ENCODE data around the gene EHBP1L1. TPM values are rescaled to one million over a fixed set of nuclear protein-coding genes. Genes with fewer than 3 reads are reported as not detected.
"Not testable (repeated sequence)": the region's sequence is repeated elsewhere in the genome, so short reads cannot be mapped to it uniquely, and the experiment has no call there.

Gene EHBP1L1
- total and polyA plus RNA-seq, 8 donors: 28.5 to 133 (median 36.0) TPM

DNA sequence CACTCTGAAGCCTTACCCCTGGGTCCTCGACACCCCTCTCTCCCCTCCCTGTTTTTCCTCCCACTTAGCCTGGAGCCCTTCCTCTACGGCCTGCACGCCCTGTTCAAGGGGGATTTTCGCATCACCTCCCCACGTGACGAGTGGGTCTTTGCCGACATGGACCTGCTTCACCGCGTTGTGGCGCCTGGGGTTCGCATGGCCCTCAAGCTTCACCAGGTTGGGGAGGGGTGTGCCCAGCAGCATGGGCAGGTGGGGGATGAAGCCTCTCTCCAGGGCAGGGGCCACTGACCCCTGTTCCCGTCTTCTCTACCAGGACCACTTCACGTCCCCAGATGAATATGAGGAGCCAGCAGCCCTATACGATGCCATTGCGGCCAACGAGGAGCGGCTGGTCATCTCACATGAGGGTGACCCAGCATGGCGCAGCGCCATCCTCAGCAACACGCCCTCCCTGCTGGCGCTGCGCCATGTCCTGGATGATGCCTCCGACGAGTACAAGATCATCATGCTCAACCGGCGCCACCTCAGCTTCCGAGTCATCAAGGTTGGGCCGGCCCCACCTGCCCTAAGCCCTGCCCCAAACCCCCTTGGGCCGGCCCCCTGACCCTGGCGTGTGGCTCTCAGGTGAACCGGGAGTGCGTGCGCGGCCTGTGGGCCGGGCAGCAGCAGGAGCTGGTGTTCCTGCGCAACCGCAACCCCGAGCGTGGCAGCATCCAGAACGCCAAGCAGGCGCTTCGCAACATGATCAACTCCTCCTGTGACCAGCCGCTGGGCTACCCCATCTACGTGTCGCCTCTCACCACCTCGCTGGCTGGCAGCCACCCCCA is 59.3 kb downstream of the EHBP1L1 start:
- intact Hi-C loops (cut with DNase I): no loop called here
- ATAC-seq (no peak), DNase-seq (no peak)
- Histone ChIP-seq H3K27me3 (no peaks in the 10 kb centered on the region), H3K9me3 (no peaks in the 10 kb centered on the region), H3K4me3 (no peak overlapping the region), H3K36me3 (peaks cover 0 to 72% of the 10 kb centered on the region in 2 donors), H3K4me1 (peaks cover 11 to 31% of the 10 kb centered on the region in 2 donors), H3K27ac (no peak overlapping the region)
- TF ChIP-seq, protein P1, sequence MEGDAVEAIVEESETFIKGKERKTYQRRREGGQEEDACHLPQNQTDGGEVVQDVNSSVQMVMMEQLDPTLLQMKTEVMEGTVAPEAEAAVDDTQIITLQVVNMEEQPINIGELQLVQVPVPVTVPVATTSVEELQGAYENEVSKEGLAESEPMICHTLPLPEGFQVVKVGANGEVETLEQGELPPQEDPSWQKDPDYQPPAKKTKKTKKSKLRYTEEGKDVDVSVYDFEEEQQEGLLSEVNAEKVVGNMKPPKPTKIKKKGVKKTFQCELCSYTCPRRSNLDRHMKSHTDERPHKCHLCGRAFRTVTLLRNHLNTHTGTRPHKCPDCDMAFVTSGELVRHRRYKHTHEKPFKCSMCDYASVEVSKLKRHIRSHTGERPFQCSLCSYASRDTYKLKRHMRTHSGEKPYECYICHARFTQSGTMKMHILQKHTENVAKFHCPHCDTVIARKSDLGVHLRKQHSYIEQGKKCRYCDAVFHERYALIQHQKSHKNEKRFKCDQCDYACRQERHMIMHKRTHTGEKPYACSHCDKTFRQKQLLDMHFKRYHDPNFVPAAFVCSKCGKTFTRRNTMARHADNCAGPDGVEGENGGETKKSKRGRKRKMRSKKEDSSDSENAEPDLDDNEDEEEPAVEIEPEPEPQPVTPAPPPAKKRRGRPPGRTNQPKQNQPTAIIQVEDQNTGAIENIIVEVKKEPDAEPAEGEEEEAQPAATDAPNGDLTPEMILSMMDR (IDR thresholded peaks at IDR 0.05): no peak

DNA sequence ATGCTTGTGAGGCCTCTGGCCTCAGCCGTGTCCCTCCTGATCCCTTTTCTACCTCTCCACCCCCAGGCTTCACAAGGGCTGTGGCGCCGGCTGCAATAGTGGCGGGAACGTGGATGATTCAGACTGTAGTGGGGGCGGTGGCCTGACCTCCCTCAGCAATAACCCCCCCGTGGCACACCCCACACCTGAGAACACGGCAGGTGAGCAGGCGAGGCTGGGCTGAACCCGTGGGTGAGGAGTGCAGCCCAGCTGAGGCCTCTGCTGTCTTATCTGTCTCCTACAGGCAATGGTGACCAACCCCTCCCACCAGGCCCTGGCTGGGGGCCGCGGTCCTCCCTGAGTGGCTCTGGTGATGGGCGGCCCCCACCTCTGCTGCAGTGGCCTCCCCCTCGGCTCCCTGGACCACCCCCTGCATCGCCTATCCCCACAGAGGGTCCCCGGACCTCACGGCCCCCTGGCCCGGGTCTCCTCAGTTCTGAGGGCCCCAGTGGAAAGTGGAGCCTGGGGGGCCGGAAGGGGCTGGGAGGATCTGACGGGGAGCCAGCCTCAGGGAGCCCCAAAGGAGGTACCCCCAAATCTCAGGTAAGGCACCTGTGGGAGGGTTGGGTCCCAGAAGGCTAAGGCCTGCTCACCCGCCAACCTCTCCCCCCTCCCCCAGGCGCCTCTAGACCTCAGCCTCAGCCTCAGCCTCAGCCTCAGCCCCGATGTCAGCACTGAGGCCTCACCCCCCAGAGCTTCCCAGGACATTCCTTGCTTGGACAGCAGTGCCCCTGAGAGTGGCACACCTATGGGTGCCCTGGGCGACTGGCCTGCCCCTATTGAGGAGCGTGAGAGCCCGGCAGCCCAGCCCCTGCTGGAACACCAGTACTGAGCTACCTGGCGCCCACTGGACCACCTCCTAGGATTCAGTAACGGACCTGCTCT is 60.5 kb downstream of the EHBP1L1 start:
- peak in 1 of 4 donors; percentile 73 for DNase-seq
- no peak for ATAC-seq
- TF ChIP-seq, protein P1 (IDR thresholded peaks at IDR 0.05): no peak
- Histone ChIP-seq H3K27me3 (no peaks in the 10 kb centered on the region), H3K4me3 (no peak overlapping the region), H3K27ac (peak overlapping the region in 1 of 2 donors; percentile 92), H3K4me1 (peaks cover 11 to 43% of the 10 kb centered on the region in 2 donors), H3K36me3 (peaks cover 0 to 64% of the 10 kb centered on the region in 2 donors), H3K9me3 (no peaks in the 10 kb centered on the region)
- intact Hi-C loops (cut with DNase I): no loop called here

DNA sequence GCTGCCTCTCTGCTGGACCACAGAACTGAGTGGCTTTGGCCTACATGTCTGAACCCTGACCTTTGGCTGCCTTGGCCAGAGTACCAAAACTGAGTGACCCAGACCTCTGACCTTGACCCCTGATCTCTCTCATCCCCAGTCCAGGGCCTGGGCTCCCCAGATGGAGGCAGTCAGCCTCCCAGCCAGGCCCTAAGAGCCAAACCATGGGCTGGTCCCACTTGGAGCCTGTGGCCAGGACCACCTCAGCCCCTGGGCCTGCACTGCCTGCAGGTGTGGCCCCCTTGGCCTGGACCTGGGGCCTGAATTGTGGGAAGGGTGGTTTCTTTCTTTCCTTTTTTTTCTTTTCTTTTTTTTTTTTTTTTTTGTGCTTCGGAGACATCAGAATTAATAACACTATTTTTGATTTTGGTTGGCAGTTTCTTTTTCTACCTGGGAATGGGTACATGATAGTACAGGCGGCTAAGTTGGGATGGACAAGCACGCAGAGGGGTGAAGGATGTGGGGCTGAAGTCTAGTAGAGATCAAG is 61.2 kb downstream of the EHBP1L1 start:
- peak overlapping the region; percentile 84 to 92 for H3K27ac ChIP-seq
- H3K36me3 ChIP-seq: peaks cover 0 to 60% of the 10 kb centered on the region in 2 donors
- DNase-seq (no peak), ATAC-seq (no peak)
- H3K9me3 ChIP-seq: no peaks in the 10 kb centered on the region
- TF ChIP-seq, protein P1 (IDR thresholded peaks at IDR 0.05): no peak
- H3K4me1 ChIP-seq: peaks cover 11 to 51% of the 10 kb centered on the region in 2 donors
- no peak overlapping the region for H3K4me3 ChIP-seq
- intact Hi-C loops (cut with DNase I): no loop called here
- H3K27me3 ChIP-seq: no peaks in the 10 kb centered on the region

DNA sequence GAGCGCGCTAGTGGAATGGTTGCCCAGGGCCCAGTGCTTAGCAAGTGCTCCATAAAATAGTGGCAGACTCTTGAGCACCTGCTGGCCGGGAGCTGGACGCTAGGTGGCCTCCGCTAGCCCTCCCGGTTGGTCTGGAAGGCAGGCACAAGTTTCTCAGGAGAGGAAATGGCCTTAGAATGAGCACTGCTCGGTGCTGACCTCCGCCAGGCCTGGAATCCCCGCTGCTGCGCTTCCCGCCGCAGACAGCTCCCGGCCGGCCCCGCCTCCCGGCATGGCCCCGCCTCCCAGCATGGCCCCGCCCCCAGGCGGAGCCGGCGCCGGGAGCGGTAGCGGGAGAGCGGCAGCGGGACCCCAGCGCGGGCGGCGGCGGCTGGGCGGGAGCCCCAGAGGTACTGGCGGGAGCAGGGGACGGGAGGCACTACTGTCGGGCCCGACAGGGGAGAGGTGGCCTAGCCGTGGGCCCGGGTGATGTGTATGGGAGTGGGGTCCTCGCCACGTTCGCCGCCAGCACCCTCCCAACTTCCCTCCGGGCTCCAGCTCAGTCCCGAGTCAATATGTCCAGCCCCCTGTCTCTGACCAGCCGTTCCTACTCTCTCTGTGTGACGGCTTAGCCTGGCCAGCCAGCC is 62.1 kb downstream of the EHBP1L1 start, which contains the start of gene SIPA1:
Gene SIPA1, plus strand, starts transcription at position 308 of the 626 bp plus-strand sequence. CDS start 2,821 bp downstream, outside the sequence.
- peaks cover 0 to 60% of the 10 kb centered on the region in 2 donors for H3K36me3 ChIP-seq
- intact Hi-C loops (cut with DNase I): no loop called here
- no peaks in the 10 kb centered on the region for H3K27me3 ChIP-seq
- peak within 1 kb of the TSS; percentile 84 to 92 for H3K27ac ChIP-seq
- DNase-seq (peak; percentile 67 to 96 (median 82)), ATAC-seq (peak; percentile 93)
- peaks cover 11 to 59% of the 10 kb centered on the region in 2 donors for H3K4me1 ChIP-seq
- TF ChIP-seq, protein P1 (IDR thresholded peaks at IDR 0.05): no peak
- H3K9me3 ChIP-seq: no peaks in the 10 kb centered on the region
- H3K4me3 ChIP-seq: peak within 1 kb of the TSS; percentile 74 to 80

DNA sequence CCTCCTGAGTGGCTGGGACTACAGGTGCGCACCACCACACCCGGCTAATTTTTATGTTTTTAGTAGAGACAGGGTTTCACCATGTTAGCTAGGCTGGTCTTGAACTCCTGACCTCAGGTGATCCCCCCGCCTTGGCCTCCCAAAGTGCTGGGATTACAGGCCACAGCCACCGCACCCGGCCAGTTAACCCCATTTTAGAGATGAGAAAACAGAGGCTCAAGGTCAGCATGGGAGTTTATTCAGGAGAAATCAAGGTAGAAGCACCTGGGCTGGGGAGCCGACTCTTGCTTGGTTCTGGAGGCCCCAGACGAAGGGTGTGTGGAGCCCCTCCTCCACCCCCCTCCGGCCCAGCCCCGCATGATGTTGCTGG is 63.4 kb downstream of the EHBP1L1 start:
- intact Hi-C loops (cut with DNase I); DNase-seq; H3K27me3 ChIP-seq; ATAC-seq; H3K9me3 ChIP-seq: not testable (repeated sequence)
- H3K4me1 ChIP-seq: peaks cover 11 to 62% of the 10 kb centered on the region in 2 donors
- H3K27ac ChIP-seq: peak overlapping the region; percentile 84 to 92
- H3K4me3 ChIP-seq: peak overlapping the region; percentile 74 to 80
- H3K36me3 ChIP-seq: peaks cover 0 to 56% of the 10 kb centered on the region in 2 donors
